Activated CD4-positive, alpha-beta T cell treated with anti-CD3 and anti-CD28 coated beads for 48 hours (primary cell): Measurements from ENCODE around the gene ATG12.

Experiments used
- DNase-seq: peaks from one replicate; pipeline ENCODE4 v3.0.0-alpha.2; 2020

The ATG12 gene

GRCh38 chr5:115806986-115807653, 34.2 kb downstream of the ATG12 start:
- no peak for DNase-seq

GRCh38 chr5:115801984-115802383, 39.4 kb downstream of the ATG12 start:
- no peak for DNase-seq

- DNase-seq: no peak
Measured at GRCh38 chr5:115801152-115801551, 40.2 kb downstream of the ATG12 start.

- DNase-seq: no peak
Measured at GRCh38 chr5:115800108-115800507, 41.3 kb downstream of the ATG12 start.

GRCh38 chr5:115798252-115798651, 43.1 kb downstream of the ATG12 start:
- DNase-seq: no peak

- no peak for DNase-seq
Measured at GRCh38 chr5:115796656-115797055, 44.7 kb downstream of the ATG12 start.

GRCh38 chr5:115795700-115796099, 45.7 kb downstream of the ATG12 start:
- DNase-seq: no peak

- DNase-seq: no peak
Measured at GRCh38 chr5:115788440-115788839, 52.9 kb downstream of the ATG12 start.

- no peak for DNase-seq
Measured at GRCh38 chr5:115787426-115787825, 53.9 kb downstream of the ATG12 start.

- no peak for DNase-seq
Measured at GRCh38 chr5:115785381-115786065, 55.8 kb downstream of the ATG12 start.

- DNase-seq: no peak
Measured at GRCh38 chr5:115778417-115778816, 62.9 kb downstream of the ATG12 start.
